Glomerular endothelial cell (primary cell): ENCODE measurements around the gene USP48. TPM values are rescaled to one million over a fixed set of nuclear protein-coding genes. Genes with fewer than 3 reads are reported as not detected.
"Not testable (repeated sequence)": the region's sequence is repeated elsewhere in the genome, so short reads cannot be mapped to it uniquely, and the experiment has no call there.

Experiments used
- DNase-seq: peaks from one replicate; pipeline ENCODE4 v3.0.0-alpha.2; 2011; ENCODE audit warnings: low read depth, low spot score; ENCODE audit errors: extremely low read depth
- total RNA-seq: library from RNA; depleted of rRNA; stranded (reverse); fragments of >200 nt; gene quantifications from 2 replicates; pipeline ENCODE4 v1.2.3, GENCODE V29; 2015

Gene USP48
- total RNA-seq, result 48.4 and 61.5 TPM in 2 replicates

- DNase-seq, result peak; percentile 80
Measured at GRCh38 chr1:21782868-21783678, at the start of gene USP48. USP48 (minus strand) TSS chr1:21783149; CDS start chr1:21782957, 192 bp downstream.

- DNase-seq, result no peak
Measured at GRCh38 chr1:21831454-21831970, 48.6 kb upstream of the USP48 start.

- no peak for DNase-seq
Measured at GRCh38 chr1:21830792-21831453, 48.0 kb upstream of the USP48 start.

GRCh38 chr1:21829294-21829693, 46.3 kb upstream of the USP48 start:
- no peak for DNase-seq

- DNase-seq, result no peak
Measured at GRCh38 chr1:21828506-21829210, 45.7 kb upstream of the USP48 start.

GRCh38 chr1:21828075-21828474, 45.1 kb upstream of the USP48 start:
- no peak for DNase-seq

GRCh38 chr1:21827141-21827679, 44.3 kb upstream of the USP48 start:
- no peak for DNase-seq

- DNase-seq, result not testable (repeated sequence)
Measured at GRCh38 chr1:21826694-21827093, 43.7 kb upstream of the USP48 start.

GRCh38 chr1:21825393-21825792, 42.4 kb upstream of the USP48 start:
- DNase-seq, result no peak

GRCh38 chr1:21824926-21825325, 42.0 kb upstream of the USP48 start:
- no peak for DNase-seq

- DNase-seq, result no peak
Measured at GRCh38 chr1:21823980-21824702, 41.2 kb upstream of the USP48 start.

- no peak for DNase-seq
Measured at GRCh38 chr1:21823206-21823979, 40.4 kb upstream of the USP48 start.

GRCh38 chr1:21822349-21822748, 39.4 kb upstream of the USP48 start:
- no peak for DNase-seq

- no peak for DNase-seq
Measured at GRCh38 chr1:21821385-21822019, 38.6 kb upstream of the USP48 start.

- no peak for DNase-seq
Measured at GRCh38 chr1:21820597-21821232, 37.8 kb upstream of the USP48 start.

GRCh38 chr1:21818656-21819055, 35.7 kb upstream of the USP48 start:
- no peak for DNase-seq

GRCh38 chr1:21816602-21817302, 33.8 kb upstream of the USP48 start:
- no peak for DNase-seq

- DNase-seq, result no peak
Measured at GRCh38 chr1:21815724-21816321, 32.9 kb upstream of the USP48 start.
